ENCODE data around the gene TMEM272.
A peak's percentile ranks its signal among the peaks of the same experiment; 100 is the strongest.

The TMEM272 gene

GRCh38 chr13:51844862-51845573 is at the start of gene TMEM272:
Gene TMEM272, minus strand, starts transcription at chr13:51845177. Its CDS starts 6,647 bp downstream, at chr13:51838530.
- no peak within 1 kb of the TSS for H3K4me3 ChIP-seq (ENCODE audit: low read depth, low read length)
- peak; percentile 26 for DNase-seq (ENCODE audit: low read depth)
- peak; percentile 83 for TF ChIP-seq CTCF (IDR thresholded peaks at IDR 0.05; ENCODE audit: insufficient read depth, low read depth, low read length, missing control alignments)

- no peak for DNase-seq (ENCODE audit: low read depth)
These were observed 49.3 kb upstream of the TMEM272 start for GRCh38 chr13:51894239-51894638.

GRCh38 chr13:51892657-51893056 is 47.7 kb upstream of the TMEM272 start:
- no peak for TF ChIP-seq CTCF (IDR thresholded peaks at IDR 0.05; ENCODE audit: insufficient read depth, low read depth, low read length, missing control alignments)
- no peak for DNase-seq (ENCODE audit: low read depth)
- H3K4me3 ChIP-seq (ENCODE audit: low read depth, low read length), result no peak overlapping the region

More at GRCh38 chr13:51894239-51894638, 49.3 kb upstream of the TMEM272 start:
- no peak overlapping the region for H3K4me3 ChIP-seq (ENCODE audit: low read depth, low read length)
- no peak for TF ChIP-seq CTCF (IDR thresholded peaks at IDR 0.05; ENCODE audit: insufficient read depth, low read depth, low read length, missing control alignments)

GRCh38 chr13:51887468-51887867 is 42.5 kb upstream of the TMEM272 start:
- H3K4me3 ChIP-seq (ENCODE audit: low read depth, low read length), result no peak overlapping the region
- no peak for DNase-seq (ENCODE audit: low read depth)
- no peak for TF ChIP-seq CTCF (IDR thresholded peaks at IDR 0.05; ENCODE audit: insufficient read depth, low read depth, low read length, missing control alignments)

- no peak overlapping the region for H3K4me3 ChIP-seq (ENCODE audit: low read depth, low read length)
- no peak for TF ChIP-seq CTCF (IDR thresholded peaks at IDR 0.05; ENCODE audit: insufficient read depth, low read depth, low read length, missing control alignments)
- no peak for DNase-seq (ENCODE audit: low read depth)
These were observed 40.7 kb upstream of the TMEM272 start for GRCh38 chr13:51885651-51886050.

GRCh38 chr13:51883226-51883600 is 38.2 kb upstream of the TMEM272 start:
- no peak for TF ChIP-seq CTCF (IDR thresholded peaks at IDR 0.05; ENCODE audit: insufficient read depth, low read depth, low read length, missing control alignments)
- H3K4me3 ChIP-seq (ENCODE audit: low read depth, low read length), result no peak overlapping the region
- no peak for DNase-seq (ENCODE audit: low read depth)

Data from GM12865 (cell line).